K562 (cell line): ENCODE measurements around the gene LRMDA. TPM values are rescaled to one million over a fixed set of nuclear protein-coding genes. Genes with fewer than 3 reads are reported as not detected.

Experiments
- ATAC-seq: fragments of 200-7000 bp; cut with Tn5 transposase; 3 replicates; pipeline ENCODE4 v1.9.1; 2020; ENCODE audit warnings: moderate library complexity
- BruUV-seq: library from RNA; stranded (reverse); fragments of 400-500 nt; replicated peaks from 2 replicates; lab custom pipeline; 2021; lab: Mats Ljungman, UMichigan
- CTCF ChIA-PET: fragments of 300-600 bp; formaldehyde crosslinking; extraction: SDS; loops from one replicate; lab custom pipeline; 2021; ENCODE audit warnings: low intra/inter-chr PET ratio; lab: Yijun Ruan, JAX
- POLR2A ChIA-PET: fragments of 300-600, 350-650 bp; sonication (Branson Sonifier 250); formaldehyde crosslinking; extraction: SDS; loops from one replicate; lab custom pipeline; 2021; ENCODE audit warnings: antibody characterized with exemption, inconsistent platforms; lab: Yijun Ruan, JAX
- DNase-seq, 4 experiments: peaks; one replicate each; pipeline versions ENCODE4 v3.0.0 to v3.0.0-alpha.2; 2011 to 2018; ENCODE audit warnings: low spot score in 3 of 4, mixed read lengths in 3 of 4; ENCODE audit errors: extremely low read depth in 1 of 4
- FAIRE-seq: peaks from 2 replicates; lab custom pipeline; 2011; peaks lifted over from hg19 to GRCh38; lab: Jason Lieb, UNC
- H2AFZ ChIP-seq: 2 replicates; pipeline ENCODE4 v1.6.0; 2011; ENCODE audit warnings: low read depth, low read length, control low read depth, inconsistent platforms
- H3K27ac ChIP-seq: fragments of 200-600 bp; 3 replicates; pipeline ENCODE4 v1.8.0; 2011; ENCODE audit warnings: low read depth, mild to moderate bottlenecking, control low read depth, inconsistent platforms, low read length, moderate library complexity, mixed read lengths; ENCODE audit errors: extremely low read depth
- H3K27me3 ChIP-seq, 2 experiments: fragments of 300-600 bp in 1 of 2; 2 replicates in 1 of 2; 3 replicates in 1 of 2; pipeline versions ENCODE4 v1.6.0 to v1.8.0; 2011; ENCODE audit warnings: inconsistent platforms in 2 of 2, low read length in 2 of 2, mild to moderate bottlenecking in 1 of 2, mixed read lengths in 1 of 2, moderate library complexity in 1 of 2; ENCODE audit not compliant: control insufficient read depth in 2 of 2, insufficient read depth in 2 of 2
- H3K36me3 ChIP-seq: fragments of 300-600 bp; 3 replicates; pipeline ENCODE4 v1.8.0; 2011; ENCODE audit warnings: mild to moderate bottlenecking, low read length, inconsistent platforms; ENCODE audit not compliant: control insufficient read depth, insufficient read depth
- H3K4me1 ChIP-seq, 2 experiments: fragments of 200-600 bp in 1 of 2; replicated peaks in 1 of 2; 2 replicates in 1 of 2; 3 replicates in 1 of 2; pipeline versions ENCODE4 v1.5.1 to v1.8.0; 2011; ENCODE audit warnings: inconsistent platforms in 2 of 2, low read length in 2 of 2, mild to moderate bottlenecking in 1 of 2, mixed read lengths in 1 of 2, moderate library complexity in 1 of 2; ENCODE audit not compliant: control insufficient read depth in 2 of 2, insufficient read depth in 2 of 2
- H3K4me2 ChIP-seq: 2 replicates; pipeline ENCODE4 v1.6.1; 2011; ENCODE audit warnings: low read length, control low read depth, inconsistent platforms, mixed read lengths; ENCODE audit not compliant: insufficient read depth
- H3K4me3 ChIP-seq: fragments of 200-600 bp; sonication (generic), shearing (Covaris generic); 2 replicates; pipeline ENCODE4 v1.5.1; 2016; ENCODE audit warnings: control low read depth, inconsistent platforms
- H3K79me2 ChIP-seq: fragments of 200-600 bp; 3 replicates; pipeline ENCODE4 v1.8.0; 2011; ENCODE audit warnings: low read length, inconsistent platforms; ENCODE audit not compliant: control insufficient read depth, insufficient read depth
- H3K9ac ChIP-seq, 2 experiments: 2 replicates each; pipeline versions ENCODE4 v1.6.0 to v1.6.1; 2011; ENCODE audit warnings: low read depth in 2 of 2, low read length in 2 of 2, control low read depth in 1 of 2, inconsistent platforms in 1 of 2, mild to moderate bottlenecking in 1 of 2, mixed read lengths in 1 of 2; ENCODE audit not compliant: insufficient read depth in 1 of 2
- H3K9me1 ChIP-seq: one replicate; pipeline ENCODE4 v1.6.0; 2011; ENCODE audit warnings: inconsistent platforms, mild to moderate bottlenecking, low read length, moderate library complexity; ENCODE audit not compliant: control insufficient read depth, insufficient read depth
- H3K9me3 ChIP-seq: replicated peaks from 2 replicates; pipeline ENCODE4 v1.5.1; 2011; ENCODE audit warnings: low read depth, low read length, inconsistent platforms; ENCODE audit not compliant: control insufficient read depth, insufficient read depth
- H4K20me1 ChIP-seq: replicated peaks from 2 replicates; pipeline ENCODE4 v1.6.1; 2011; ENCODE audit warnings: low read length, inconsistent platforms, mixed read lengths; ENCODE audit not compliant: control insufficient read depth, insufficient read depth
- BMI1 ChIP-seq: fragments of 150-350 bp; IDR thresholded peaks from 2 replicates; pipeline ENCODE4 v1.6.1; 2014; ENCODE audit warnings: low read length
- FOXJ2 ChIP-seq: fragments of 200-800 bp; sonication (Bioruptor generic); IDR thresholded peaks from 2 replicates; pipeline ENCODE4 v1.6.1; 2016; ENCODE audit warnings: missing genetic modification characterization, missing compliant biosample characterization
- HDAC6 ChIP-seq: IDR thresholded peaks from 2 replicates; pipeline ENCODE4 v1.6.1; 2012; ENCODE audit warnings: low read depth, mild to moderate bottlenecking, control low read depth, inconsistent platforms, low read length, moderate library complexity
- MBD2 ChIP-seq: sonication (generic); IDR thresholded peaks from 2 replicates; pipeline ENCODE4 v1.6.1; 2016; ENCODE audit warnings: low read depth, borderline replicate concordance
- PRMT5 ChIP-seq: sonication (generic); formaldehyde crosslinking; IDR thresholded peaks from 2 replicates; pipeline ENCODE4 v1.5.0; 2020; ENCODE audit warnings: missing genetic modification reagents
- RAD21 ChIP-seq, 2 experiments: fragments of 250-450 bp in 1 of 2; fragments of 450-650 bp in 1 of 2; sonication (Bioruptor Pico) in 1 of 2; formaldehyde crosslinking in 1 of 2; IDR thresholded peaks in 1 of 2; conservative IDR thresholded peaks in 1 of 2; 2 replicates each; pipeline versions ENCODE4 v1.4.0 to v1.8.0; 2020 to 2022; ENCODE audit warnings: mild to moderate bottlenecking in 2 of 2, moderate library complexity in 1 of 2
- RUNX1 ChIP-seq: sonication (generic); IDR thresholded peaks from 2 replicates; pipeline ENCODE4 v1.6.1; 2016; ENCODE audit warnings: antibody characterized with exemption, low read depth
- SRSF3 ChIP-seq: fragments of 200-400 bp; formaldehyde crosslinking; IDR thresholded peaks from 2 replicates; pipeline ENCODE4 v1.6.1; 2016; ENCODE audit warnings: mild to moderate bottlenecking, low read length, moderate library complexity; ENCODE audit not compliant: insufficient read depth
- TAL1 ChIP-seq: fragments of 450-650 bp; IDR thresholded peaks from 2 replicates; pipeline ENCODE4 v1.6.1; 2016; ENCODE audit warnings: mild to moderate bottlenecking
- ZFP1 ChIP-seq: fragments of 450-650 bp; formaldehyde crosslinking; IDR thresholded peaks from 2 replicates; pipeline ENCODE4 v1.4.0; 2020; ENCODE audit warnings: mild to moderate bottlenecking, mixed read lengths
- ZFPM2 ChIP-seq: fragments of 250-450 bp; sonication (Bioruptor Pico); IDR thresholded peaks from 2 replicates; pipeline ENCODE4 v1.5.1; 2022; ENCODE audit warnings: mild to moderate bottlenecking
- ZNF146 ChIP-seq: IDR thresholded peaks from one replicate; pipeline ENCODE4 v1.6.1; 2018; ENCODE audit warnings: missing compliant biosample characterization; ENCODE audit not compliant: unreplicated experiment
- ZNF445 ChIP-seq: fragments of 250-450 bp; sonication (Bioruptor Pico); IDR thresholded peaks from 2 replicates; pipeline ENCODE4 v1.4.0; 2020; ENCODE audit warnings: low read depth, mild to moderate bottlenecking, moderate library complexity
- WGBS: fragments of 100-300 bp; shearing (Covaris generic); methylation state at CpG from one replicate; pipeline ENCODE4 v1.1.6; 2016; ENCODE audit warnings: low coverage, mixed read lengths; ENCODE audit not compliant: insufficient coverage; ENCODE audit errors: missing lambda C conversion rate; 5-methylcytosine and 5-hydroxymethylcytosine counted together
- in situ Hi-C: fragments of 300-500 bp; cut with MboI; formaldehyde crosslinking; loops from 4 replicates; pipeline ENCODE4 v1.15.0; 2018; ENCODE audit warnings: inconsistent platforms, mixed read lengths
- intact Hi-C: fragments of 100-400 bp; cut with micrococcal nuclease; formaldehyde crosslinking; loops from 2 replicates; pipeline ENCODE4 v1.14.2; 2022
- polyA plus RNA-seq, 8 experiments: library from polyadenylated mRNA; depleted of rRNA in 4 of 8; stranded (reverse) in 5 of 8; unstranded in 3 of 8; fragments of >200 nt; fragmentation: Nextera tagmentation in 2 of 8; fragmentation: Illumina TruSeq in 1 of 8; extraction: Ambion mirVana in 2 of 8; extraction: Trizol in 1 of 8; gene quantifications; 2 replicates each; pipeline versions ENCODE4 v1.2.1 to v1.2.3, GENCODE V29; 2011 to 2014; ENCODE audit warnings: inconsistent platforms in 1 of 8, missing spikeins in 1 of 8
- total RNA-seq, 7 experiments: library from RNA; depleted of rRNA in 6 of 7; stranded (reverse); fragments of >200 nt in 6 of 7; fragmentation: Illumina TruSeq in 2 of 7; extraction: Trizol in 2 of 7; gene quantifications; 2 replicates each; pipeline versions ENCODE4 v1.2.1 to v1.2.3, GENCODE V29; 2011 to 2021; ENCODE audit warnings: low replicate concordance in 1 of 7
- TF ChIP-seq, protein P1 (sequence below): fragments of 250-450 bp; sonication (Bioruptor Pico); IDR thresholded peaks from 2 replicates; pipeline ENCODE4 v1.8.0; 2021; ENCODE audit warnings: borderline replicate concordance, mild to moderate bottlenecking, moderate library complexity; ENCODE audit not compliant: poor library complexity, severe bottlenecking
- TF ChIP-seq, protein P2 (sequence below): fragments of 250-450 bp; sonication (Bioruptor Pico); IDR thresholded peaks from 2 replicates; pipeline ENCODE4 v1.8.0; 2022; ENCODE audit warnings: inconsistent platforms

The LRMDA gene
- total and polyA plus RNA-seq, 9 of the 15 experiments (the other 6 are each of a cell fraction or from before 2014, with no cell fraction given): 0.25 TPM; not detected in 8

DNA sequence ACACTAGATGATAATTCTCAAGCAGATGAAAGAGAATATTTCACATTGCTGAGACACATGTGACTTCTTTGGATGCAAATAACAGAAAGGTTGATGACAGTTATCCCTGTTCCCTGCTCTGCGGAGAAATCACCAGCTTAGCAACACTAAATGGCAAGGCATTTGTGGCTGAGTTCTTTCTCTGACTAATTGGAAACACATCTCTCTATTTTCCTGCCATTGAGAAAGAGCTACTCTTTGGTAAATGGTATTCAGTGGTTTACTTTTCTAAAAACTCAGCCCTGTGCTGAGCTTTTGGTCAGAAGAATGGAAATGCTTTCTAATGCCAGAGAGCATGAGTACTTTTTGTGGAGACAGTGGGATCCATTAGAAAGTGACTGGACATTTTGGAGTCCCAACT is 771.4 kb downstream of the LRMDA start:
- Histone ChIP-seq H3K27ac (no peak overlapping the region), H3K27me3 (no peaks in the 10 kb centered on the region), H3K9ac (no peak overlapping the region), H3K9me1 (no peaks in the 10 kb centered on the region), H3K79me2 (no peaks in the 10 kb centered on the region), H3K4me3 (no peak overlapping the region), H3K4me2 (no peak overlapping the region), H3K4me1 (no peaks in the 10 kb centered on the region), H3K9me3 (no peaks in the 10 kb centered on the region), H3K36me3 (no peaks in the 10 kb centered on the region), H4K20me1 (no peaks in the 10 kb centered on the region), H2AFZ (no peak overlapping the region)
- 0% methylated on average over 1 of the region's 1 CpG for WGBS
- ChIA-PET POLR2A (no interaction called here), CTCF (no interaction called here)
- BruUV-seq: no TSS peak
- no peak for TF ChIP-seq ZNF146 (CRISPR knock-in tag)
- no peak for TF ChIP-seq FOXJ2
- TF ChIP-seq RAD21 (CRISPR knock-in tag; conservative IDR thresholded peaks at IDR 0.05 in 1 of 2, IDR thresholded peaks at IDR 0.05 in 1 of 2): no peak
- no peak for TF ChIP-seq ZFPM2 (CRISPR knock-in tag)
- in situ Hi-C loops: no loop called here
- intact Hi-C loops: no loop called here
- ATAC-seq (no peak), FAIRE-seq (no peak), DNase-seq (no peak)

DNA sequence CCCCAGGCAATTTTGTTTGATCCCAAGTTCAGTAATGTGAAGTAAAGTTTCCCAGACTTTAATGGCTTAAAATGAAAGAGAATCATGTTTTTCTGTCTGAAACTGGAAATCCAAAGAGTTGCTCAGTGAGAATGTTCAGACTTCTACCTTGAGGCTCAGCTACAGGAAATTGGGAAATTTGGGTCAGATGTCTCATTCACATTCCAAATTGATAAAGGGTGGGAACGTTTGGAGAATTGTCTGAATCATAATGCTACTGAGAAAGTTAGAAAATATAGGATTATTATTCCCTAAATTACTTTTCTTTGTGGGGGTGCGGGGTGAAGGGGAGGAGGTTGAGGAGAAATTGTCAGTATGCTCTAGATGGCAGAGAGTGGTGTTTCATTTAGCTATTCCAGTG is 773.9 kb downstream of the LRMDA start:
- H3K4me2 ChIP-seq: no peak overlapping the region
- no peaks in the 10 kb centered on the region for H3K9me1 ChIP-seq
- H3K27me3 ChIP-seq: no peaks in the 10 kb centered on the region
- H2AFZ ChIP-seq: no peak overlapping the region
- H3K4me1 ChIP-seq: no peaks in the 10 kb centered on the region
- H3K9ac ChIP-seq: no peak overlapping the region
- H3K9me3 ChIP-seq: no peaks in the 10 kb centered on the region
- ChIA-PET POLR2A (interaction anchor here (0.6 kb wide), 1 partner anchor 27 kb away, joined by 3 read pairs; no protein-coding TSS in a partner anchor), CTCF (no interaction called here)
- WGBS: 0% methylated on average over 2 of the region's 2 CpGs
- intact Hi-C loops (no loop called here), in situ Hi-C loops (no loop called here)
- H4K20me1 ChIP-seq: no peaks in the 10 kb centered on the region
- H3K4me3 ChIP-seq: no peak overlapping the region
- BruUV-seq: no TSS peak
- no peaks in the 10 kb centered on the region for H3K79me2 ChIP-seq
- DNase-seq: no peak
- H3K27ac ChIP-seq: no peak overlapping the region
- no peaks in the 10 kb centered on the region for H3K36me3 ChIP-seq
- no peak for FAIRE-seq
- no peak for ATAC-seq
- TF ChIP-seq HDAC6 (no peak), BMI1 (no peak), ZFP1 (CRISPR knock-in tag) (no peak), ZNF445 (CRISPR knock-in tag) (no peak), MBD2 (no peak), TAL1 (no peak), PRMT5 (CRISPR knock-in tag) (no peak), RUNX1 (no peak), SRSF3 (no peak)
- TF ChIP-seq, protein P1, sequence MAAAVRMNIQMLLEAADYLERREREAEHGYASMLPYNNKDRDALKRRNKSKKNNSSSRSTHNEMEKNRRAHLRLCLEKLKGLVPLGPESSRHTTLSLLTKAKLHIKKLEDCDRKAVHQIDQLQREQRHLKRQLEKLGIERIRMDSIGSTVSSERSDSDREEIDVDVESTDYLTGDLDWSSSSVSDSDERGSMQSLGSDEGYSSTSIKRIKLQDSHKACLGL (CRISPR knock-in tag): no peak
- TF ChIP-seq, protein P2, sequence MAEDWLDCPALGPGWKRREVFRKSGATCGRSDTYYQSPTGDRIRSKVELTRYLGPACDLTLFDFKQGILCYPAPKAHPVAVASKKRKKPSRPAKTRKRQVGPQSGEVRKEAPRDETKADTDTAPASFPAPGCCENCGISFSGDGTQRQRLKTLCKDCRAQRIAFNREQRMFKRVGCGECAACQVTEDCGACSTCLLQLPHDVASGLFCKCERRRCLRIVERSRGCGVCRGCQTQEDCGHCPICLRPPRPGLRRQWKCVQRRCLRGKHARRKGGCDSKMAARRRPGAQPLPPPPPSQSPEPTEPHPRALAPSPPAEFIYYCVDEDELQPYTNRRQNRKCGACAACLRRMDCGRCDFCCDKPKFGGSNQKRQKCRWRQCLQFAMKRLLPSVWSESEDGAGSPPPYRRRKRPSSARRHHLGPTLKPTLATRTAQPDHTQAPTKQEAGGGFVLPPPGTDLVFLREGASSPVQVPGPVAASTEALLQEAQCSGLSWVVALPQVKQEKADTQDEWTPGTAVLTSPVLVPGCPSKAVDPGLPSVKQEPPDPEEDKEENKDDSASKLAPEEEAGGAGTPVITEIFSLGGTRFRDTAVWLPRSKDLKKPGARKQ (CRISPR knock-in tag): no peak
